Stimulated activated effector memory CD8-positive, alpha-beta T cell treated with anti-CD3 and anti-CD28 coated beads, Interleukin-12 subunit alpha, Interleukin-12 subunit beta, amount 100 ng/mL, for 72 hours (primary cell): ENCODE results near the gene MAP7.
A peak's percentile ranks its signal among the peaks of the same experiment; 100 is the strongest.

Source experiments
- ATAC-seq: fragments of 150-1000 bp; cut with Tn5 transposase; 2 replicates; pipeline ENCODE4 v1.10.0; 2021
- DNase-seq, 2 donors: peaks; one replicate each; pipeline ENCODE4 v3.0.0; 2021 to 2022; ENCODE audit warnings: low spot score in 2 of 2
- H3K27ac Mint-ChIP-seq: one replicate; pipeline ENCODE4 v1.8.0; 2022; ENCODE audit warnings: mild to moderate bottlenecking, mixed read lengths
- H3K36me3 Mint-ChIP-seq: one replicate; pipeline ENCODE4 v1.8.0; 2022; ENCODE audit warnings: mild to moderate bottlenecking, mixed read lengths
- H3K4me1 Mint-ChIP-seq: one replicate; pipeline ENCODE4 v1.8.0; 2022; ENCODE audit warnings: mixed read lengths
- H3K4me3 Mint-ChIP-seq: one replicate; pipeline ENCODE4 v1.8.0; 2022; ENCODE audit warnings: mild to moderate bottlenecking, mixed read lengths
- H3K9me3 Mint-ChIP-seq: one replicate; pipeline ENCODE4 v1.8.0; 2022; ENCODE audit warnings: mixed read lengths

Gene MAP7

DNA sequence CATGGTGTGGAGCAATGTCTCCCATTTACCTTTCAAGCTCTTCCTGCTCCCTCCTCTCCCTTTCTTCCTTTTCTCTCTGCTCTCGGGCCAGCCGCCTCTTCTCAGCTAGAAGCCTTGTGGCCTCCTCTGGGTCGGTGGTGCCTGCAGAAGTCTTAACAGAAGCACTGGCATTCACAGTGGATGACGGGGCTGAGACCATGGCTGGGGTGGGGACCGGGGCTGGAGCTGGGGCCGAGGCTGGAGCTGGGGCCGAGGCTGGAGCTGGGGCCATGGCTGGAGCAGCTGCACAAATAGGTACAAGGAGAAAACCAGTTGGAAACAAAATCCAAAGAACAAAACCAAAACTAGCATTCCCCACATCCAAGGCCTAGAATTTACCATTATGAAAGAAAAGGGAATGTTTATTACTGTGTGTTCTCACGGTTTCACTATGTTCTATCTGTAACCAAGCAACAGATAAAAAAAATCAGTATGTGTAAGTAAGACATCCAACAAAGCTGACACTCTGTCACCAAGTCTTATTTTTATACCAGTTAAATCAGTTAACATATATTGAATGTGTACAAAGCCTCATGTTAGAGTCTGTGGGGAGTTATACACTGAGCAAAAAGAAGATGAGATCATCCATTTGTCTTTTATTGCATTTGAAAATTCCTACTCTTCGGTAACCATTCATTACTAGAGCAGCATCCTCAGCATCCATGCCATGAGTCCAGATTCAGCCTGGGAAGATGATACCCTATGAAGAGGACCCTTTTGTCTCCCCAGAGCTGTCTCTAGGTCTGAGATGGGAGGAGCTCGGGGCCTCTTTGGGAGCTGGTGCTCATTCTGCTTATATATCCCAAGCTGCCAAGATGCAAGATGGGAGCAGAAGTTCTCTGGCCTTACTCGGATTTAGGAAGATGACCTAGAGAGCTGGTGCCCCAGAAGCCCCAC is 187.5 kb downstream of the MAP7 start:
- no peak overlapping the region for H3K4me3 Mint-ChIP-seq
- no peak overlapping the region for H3K27ac Mint-ChIP-seq
- no peaks in the 10 kb centered on the region for H3K36me3 Mint-ChIP-seq
- no peak for DNase-seq
- no peak for ATAC-seq
- H3K9me3 Mint-ChIP-seq: no peaks in the 10 kb centered on the region
- peaks cover 8% of the 10 kb centered on the region for H3K4me1 Mint-ChIP-seq

DNA sequence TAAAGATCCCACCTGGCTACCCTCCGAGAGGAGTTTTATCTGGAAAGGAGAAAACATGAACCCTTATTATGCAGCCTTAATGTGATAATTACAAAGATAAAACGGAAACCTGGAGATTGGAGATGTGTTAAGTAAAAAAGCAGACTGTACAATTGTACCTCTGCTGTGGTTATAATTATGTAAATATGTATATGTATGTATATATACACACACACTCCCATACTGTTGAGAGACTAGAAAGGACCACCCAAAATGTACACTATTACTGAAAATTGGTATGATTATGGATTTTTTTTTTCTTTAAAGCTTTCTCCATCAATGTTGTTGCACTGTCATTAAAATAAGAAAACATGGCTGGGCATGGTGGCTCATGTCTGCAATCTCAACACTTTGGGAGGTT is 188.4 kb downstream of the MAP7 start:
- H3K36me3 Mint-ChIP-seq: no peaks in the 10 kb centered on the region
- DNase-seq: no peak
- H3K9me3 Mint-ChIP-seq: no peaks in the 10 kb centered on the region
- no peak overlapping the region for H3K4me3 Mint-ChIP-seq
- H3K27ac Mint-ChIP-seq: no peak overlapping the region
- ATAC-seq: no peak
- peaks cover 8% of the 10 kb centered on the region for H3K4me1 Mint-ChIP-seq

DNA sequence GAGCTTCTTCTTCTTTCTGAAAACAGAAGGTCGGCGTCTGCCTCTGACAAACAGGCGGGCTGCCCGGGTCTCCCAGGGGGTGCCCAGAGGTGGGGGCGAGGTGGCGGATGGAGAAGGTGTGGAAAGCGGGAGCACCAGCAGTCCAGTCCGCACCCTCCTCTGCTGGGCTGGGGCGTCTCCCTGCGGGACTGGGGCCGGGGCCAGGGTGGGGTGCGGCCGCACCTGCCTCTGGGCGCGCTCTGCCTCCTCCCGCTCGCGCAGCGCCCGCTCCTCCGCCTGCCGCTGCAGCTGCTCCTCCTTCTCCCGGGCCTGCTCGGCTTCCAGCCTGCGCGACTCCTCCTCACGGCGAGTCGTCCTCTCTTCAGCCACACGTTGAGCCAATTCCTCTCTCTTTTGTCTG is 189.4 kb downstream of the MAP7 start:
- Mint-ChIP-seq H3K27ac (no peak overlapping the region), H3K4me1 (peaks cover 2% of the 10 kb centered on the region), H3K9me3 (no peaks in the 10 kb centered on the region), H3K36me3 (no peaks in the 10 kb centered on the region), H3K4me3 (no peak overlapping the region)
- DNase-seq: no peak
- ATAC-seq: no peak

DNA sequence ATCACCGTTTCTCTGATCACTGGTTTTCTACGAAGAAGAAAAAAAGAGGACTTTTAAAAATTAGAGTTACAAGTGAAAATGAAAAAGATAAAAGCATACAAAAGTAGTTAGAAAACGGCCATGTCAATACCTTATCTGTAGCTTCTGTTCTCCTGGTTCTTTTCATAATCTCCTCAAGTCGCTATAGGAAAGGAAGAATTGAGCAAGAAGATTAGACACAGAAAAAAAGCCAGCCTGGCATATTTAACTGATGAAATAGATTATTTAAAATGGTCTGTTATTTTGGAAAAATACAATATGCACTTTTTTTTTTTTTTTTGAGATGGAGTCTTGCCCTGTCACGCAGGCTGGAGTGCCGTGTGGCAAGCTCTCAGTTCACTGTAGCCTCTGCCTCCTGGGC is 190.4 kb downstream of the MAP7 start:
- Mint-ChIP-seq H3K4me3 (no peak overlapping the region), H3K36me3 (no peaks in the 10 kb centered on the region), H3K9me3 (no peaks in the 10 kb centered on the region), H3K27ac (no peak overlapping the region), H3K4me1 (no peaks in the 10 kb centered on the region)
- DNase-seq (no peak), ATAC-seq (no peak)

DNA sequence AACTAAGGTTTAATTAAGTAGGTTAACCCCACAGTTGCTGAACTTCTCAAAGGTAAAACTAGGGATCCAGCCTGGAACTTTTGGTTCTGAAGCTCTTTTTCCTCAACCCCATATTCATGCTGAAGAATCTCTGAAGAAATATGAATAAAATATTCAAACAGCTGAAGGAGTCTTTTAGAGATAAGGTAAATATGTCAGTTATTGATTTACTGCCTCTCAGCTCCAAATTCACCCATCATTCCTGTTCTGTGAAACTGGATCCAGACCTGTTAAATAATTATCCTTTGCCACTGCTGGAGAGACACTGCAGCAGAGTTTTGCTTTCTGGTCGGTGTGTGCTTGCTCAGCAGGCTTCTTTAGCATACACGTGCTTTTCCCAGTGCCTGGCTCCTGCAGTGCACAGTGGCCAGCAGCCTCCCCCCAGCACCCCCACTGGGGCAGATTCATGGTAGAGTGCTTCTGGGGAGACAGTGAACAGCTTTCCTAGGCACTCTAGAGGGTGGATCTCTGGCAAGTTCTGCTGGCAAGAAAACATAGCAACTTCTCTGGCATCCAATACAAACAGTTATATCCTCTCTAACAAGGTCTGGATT is 198.6 kb downstream of the MAP7 start:
- Mint-ChIP-seq H3K36me3 (no peaks in the 10 kb centered on the region), H3K27ac (no peak overlapping the region), H3K4me3 (no peak overlapping the region), H3K4me1 (no peaks in the 10 kb centered on the region), H3K9me3 (no peaks in the 10 kb centered on the region)
- no peak for DNase-seq
- no peak for ATAC-seq

DNA sequence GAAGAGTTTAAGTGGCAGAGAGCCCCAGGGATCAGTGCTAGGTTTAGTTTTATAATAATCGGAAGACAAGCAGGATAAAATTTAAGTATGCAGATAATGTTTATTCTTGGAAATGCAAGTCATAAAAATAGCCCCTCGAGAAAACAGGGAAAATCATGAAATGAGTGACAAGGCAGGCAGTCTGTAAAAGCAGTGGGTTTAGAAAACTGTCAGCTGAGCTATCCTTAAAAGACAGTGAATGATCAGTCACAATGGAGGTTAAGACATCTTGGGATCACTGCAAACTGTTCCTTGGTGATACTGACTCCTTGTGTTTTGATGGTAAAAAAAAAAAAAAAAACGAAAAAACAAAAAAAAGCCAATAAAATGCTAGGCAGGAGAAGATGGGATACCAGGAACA is 199.3 kb downstream of the MAP7 start:
- no peaks in the 10 kb centered on the region for H3K36me3 Mint-ChIP-seq
- H3K4me3 Mint-ChIP-seq: no peak overlapping the region
- H3K4me1 Mint-ChIP-seq: no peaks in the 10 kb centered on the region
- ATAC-seq (no peak), DNase-seq (no peak)
- no peak overlapping the region for H3K27ac Mint-ChIP-seq
- H3K9me3 Mint-ChIP-seq: no peaks in the 10 kb centered on the region

DNA sequence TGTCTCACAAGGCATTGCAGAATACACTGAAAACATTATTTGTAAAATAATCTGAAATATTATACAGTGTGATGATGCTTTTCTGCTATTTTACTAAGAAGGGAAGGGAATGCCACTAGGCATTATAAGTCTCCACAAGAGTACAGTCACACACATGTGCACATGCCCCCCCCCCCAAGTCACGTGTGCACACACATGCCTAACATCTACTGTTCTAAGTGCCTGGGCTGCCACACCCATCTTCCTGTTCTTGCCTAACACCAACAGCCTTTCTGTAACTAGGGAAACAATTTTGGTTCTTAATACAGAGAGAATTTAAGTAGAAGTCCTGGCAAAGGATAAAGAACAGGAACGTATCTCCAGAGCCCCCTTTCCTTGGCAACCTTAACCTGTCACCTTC is 202.4 kb downstream of the MAP7 start:
- H3K27ac Mint-ChIP-seq: no peak overlapping the region
- no peaks in the 10 kb centered on the region for H3K9me3 Mint-ChIP-seq
- H3K4me1 Mint-ChIP-seq: no peaks in the 10 kb centered on the region
- H3K4me3 Mint-ChIP-seq: no peak overlapping the region
- ATAC-seq: no peak
- no peak for DNase-seq
- H3K36me3 Mint-ChIP-seq: no peaks in the 10 kb centered on the region

DNA sequence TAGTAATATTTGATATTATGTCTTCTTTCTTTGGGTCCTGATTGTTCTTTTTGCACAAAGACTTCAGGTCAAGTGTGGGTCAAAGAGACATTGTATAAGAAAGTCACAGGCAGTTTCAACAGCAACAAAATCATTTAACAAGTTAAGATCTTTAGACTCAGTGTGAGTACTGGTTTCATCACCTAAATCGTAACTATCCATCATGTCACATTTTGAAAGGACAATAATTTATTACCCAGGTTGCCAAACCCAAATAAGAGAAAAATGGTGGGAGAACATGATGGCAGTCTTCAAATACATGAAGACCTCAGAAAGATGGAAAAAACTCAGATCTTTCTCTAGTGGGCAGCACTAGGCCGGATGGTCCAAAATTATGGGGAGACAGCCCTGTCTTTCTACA is 205.1 kb downstream of the MAP7 start:
- H3K4me3 Mint-ChIP-seq: no peak overlapping the region
- no peaks in the 10 kb centered on the region for H3K36me3 Mint-ChIP-seq
- no peak overlapping the region for H3K27ac Mint-ChIP-seq
- DNase-seq (no peak), ATAC-seq (no peak)
- H3K9me3 Mint-ChIP-seq: no peaks in the 10 kb centered on the region
- H3K4me1 Mint-ChIP-seq: no peaks in the 10 kb centered on the region

DNA sequence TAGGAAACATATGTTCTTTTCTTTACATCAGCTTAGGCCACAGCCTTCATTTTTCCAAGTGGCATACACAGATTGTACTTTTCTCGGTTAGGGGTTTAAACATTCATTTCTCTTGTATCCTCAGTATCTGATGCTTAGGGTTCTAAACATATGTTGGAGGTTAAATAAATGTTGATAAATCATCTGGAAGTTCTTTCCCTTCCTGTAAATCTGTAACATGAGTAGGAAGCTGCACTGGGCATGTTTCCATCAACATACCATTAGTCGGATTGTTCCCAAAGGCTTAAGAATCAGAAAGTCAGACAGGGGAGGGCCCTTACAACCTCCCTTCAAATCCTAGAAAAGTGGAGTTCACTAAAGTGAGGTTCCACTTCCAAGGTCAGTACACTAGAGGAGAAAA is 205.8 kb downstream of the MAP7 start:
- Mint-ChIP-seq H3K4me3 (no peak overlapping the region), H3K9me3 (no peaks in the 10 kb centered on the region), H3K36me3 (no peaks in the 10 kb centered on the region), H3K4me1 (no peaks in the 10 kb centered on the region), H3K27ac (no peak overlapping the region)
- ATAC-seq (no peak), DNase-seq (no peak)

DNA sequence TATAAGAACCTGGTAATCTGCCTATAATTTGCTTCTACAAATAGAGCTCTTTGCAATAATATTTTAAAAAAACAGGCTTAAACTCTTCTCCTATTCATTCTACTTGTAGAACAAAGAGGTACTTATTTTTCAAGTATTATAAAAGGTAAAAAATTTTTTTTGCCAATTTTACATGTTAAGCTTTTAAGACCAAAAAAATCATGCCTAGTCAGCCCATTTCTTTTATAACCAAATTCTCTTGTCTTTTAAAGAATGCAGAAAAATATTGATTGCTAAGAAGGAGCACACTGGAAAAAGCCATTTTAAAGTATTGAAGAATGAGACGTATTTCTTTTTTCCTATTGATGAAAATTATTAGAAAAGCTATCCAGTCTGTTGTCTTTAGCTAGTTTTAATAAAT is 206.5 kb downstream of the MAP7 start:
- Mint-ChIP-seq H3K4me3 (no peak overlapping the region), H3K9me3 (no peaks in the 10 kb centered on the region)

DNA sequence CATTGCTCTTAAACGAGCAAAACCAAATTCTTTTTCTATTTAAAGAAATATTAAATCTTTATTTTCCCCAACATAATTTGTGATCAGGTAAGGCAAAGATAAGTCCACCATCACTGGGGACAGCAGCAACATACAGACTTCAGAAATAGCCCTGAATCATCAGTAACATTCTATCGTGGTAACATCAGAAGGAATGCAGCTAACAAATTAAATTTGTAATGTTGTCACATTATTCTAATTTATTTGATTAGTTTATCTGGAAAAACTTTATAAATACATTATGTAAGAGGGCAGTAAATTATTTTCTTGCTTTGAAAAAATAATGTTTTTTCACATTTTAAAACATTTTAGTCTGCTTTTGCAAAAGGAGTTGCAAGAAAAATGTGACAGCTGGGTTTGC is 206.9 kb downstream of the MAP7 start:
- H3K27ac Mint-ChIP-seq: no peak overlapping the region
- no peaks in the 10 kb centered on the region for H3K9me3 Mint-ChIP-seq
- no peaks in the 10 kb centered on the region for H3K36me3 Mint-ChIP-seq
- H3K4me1 Mint-ChIP-seq: no peaks in the 10 kb centered on the region
- no peak overlapping the region for H3K4me3 Mint-ChIP-seq
- DNase-seq (no peak), ATAC-seq (no peak)

More for the DNA sequence above, 206.5 kb downstream of the MAP7 start:
- Mint-ChIP-seq H3K27ac (no peak overlapping the region), H3K4me1 (no peaks in the 10 kb centered on the region), H3K36me3 (no peaks in the 10 kb centered on the region)
- DNase-seq (no peak), ATAC-seq (no peak)

DNA sequence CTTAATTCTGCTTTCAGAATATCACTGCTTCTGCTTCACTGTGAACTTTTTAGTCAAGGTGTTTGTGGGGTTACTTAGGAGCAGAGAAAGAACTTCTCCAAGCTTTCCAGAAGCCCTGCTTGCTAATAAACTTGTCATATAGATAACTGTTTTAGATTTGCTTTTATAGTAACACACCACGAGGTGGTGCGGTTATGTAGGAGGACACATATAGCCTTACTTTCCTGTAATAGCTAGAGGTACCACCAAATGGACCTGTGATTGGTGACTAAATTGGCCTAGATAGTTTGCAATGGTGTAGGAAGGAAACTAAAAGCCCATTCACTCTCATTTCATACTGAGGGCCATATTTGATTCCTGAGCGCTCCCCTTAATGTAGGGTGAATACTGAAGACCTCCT is 208.3 kb downstream of the MAP7 start:
- DNase-seq: no peak

DNA sequence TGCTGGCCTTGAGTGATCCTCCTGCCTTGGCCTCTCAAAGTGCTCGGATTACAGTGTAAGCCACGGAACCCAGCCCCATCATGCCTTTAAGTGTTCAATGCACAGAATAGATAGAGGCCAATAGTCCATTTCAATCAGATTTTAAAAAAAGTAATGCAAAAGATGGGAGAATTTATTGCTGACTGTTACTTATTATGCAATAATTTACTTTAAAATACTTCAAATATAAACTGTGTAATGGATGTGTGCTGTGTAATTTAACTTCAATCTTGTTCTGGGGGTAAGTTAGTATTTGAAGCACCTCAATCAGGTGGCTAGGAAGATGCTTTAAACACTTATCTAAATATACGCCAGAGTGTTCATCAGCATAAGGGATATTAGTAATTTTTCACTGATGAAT is 208.9 kb downstream of the MAP7 start:
- no peak overlapping the region for H3K27ac Mint-ChIP-seq
- no peaks in the 10 kb centered on the region for H3K9me3 Mint-ChIP-seq
- no peak for DNase-seq
- H3K36me3 Mint-ChIP-seq: no peaks in the 10 kb centered on the region
- no peaks in the 10 kb centered on the region for H3K4me1 Mint-ChIP-seq
- ATAC-seq: no peak
- no peak overlapping the region for H3K4me3 Mint-ChIP-seq

More for the DNA sequence above, 208.3 kb downstream of the MAP7 start:
- H3K9me3 Mint-ChIP-seq: no peaks in the 10 kb centered on the region
- ATAC-seq: no peak
- no peaks in the 10 kb centered on the region for H3K36me3 Mint-ChIP-seq
- H3K4me1 Mint-ChIP-seq: no peaks in the 10 kb centered on the region
- no peak overlapping the region for H3K27ac Mint-ChIP-seq
- H3K4me3 Mint-ChIP-seq: no peak overlapping the region

DNA sequence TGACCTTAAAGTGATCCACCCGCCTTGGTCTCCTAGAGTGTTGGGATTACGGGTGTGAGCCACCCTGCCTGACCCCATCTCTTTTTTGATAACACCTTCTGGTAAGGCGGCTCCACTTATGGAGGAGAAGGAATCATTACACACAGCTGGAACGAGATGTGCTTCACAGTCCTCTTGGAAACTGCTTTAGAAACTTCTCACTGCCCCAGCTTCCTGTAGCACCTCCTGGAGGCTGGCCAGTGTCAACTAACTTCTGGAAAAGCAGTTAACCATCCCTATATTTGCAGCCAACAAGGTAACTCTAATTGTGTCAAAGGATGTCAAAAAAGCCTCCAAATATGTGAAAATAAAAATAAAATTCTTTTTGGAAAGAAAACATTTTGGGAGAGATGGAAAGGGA is 211.7 kb downstream of the MAP7 start:
- Mint-ChIP-seq H3K27ac (no peak overlapping the region), H3K4me3 (no peak overlapping the region), H3K4me1 (no peaks in the 10 kb centered on the region), H3K9me3 (no peaks in the 10 kb centered on the region), H3K36me3 (no peaks in the 10 kb centered on the region)
- no peak for DNase-seq
- ATAC-seq: no peak

DNA sequence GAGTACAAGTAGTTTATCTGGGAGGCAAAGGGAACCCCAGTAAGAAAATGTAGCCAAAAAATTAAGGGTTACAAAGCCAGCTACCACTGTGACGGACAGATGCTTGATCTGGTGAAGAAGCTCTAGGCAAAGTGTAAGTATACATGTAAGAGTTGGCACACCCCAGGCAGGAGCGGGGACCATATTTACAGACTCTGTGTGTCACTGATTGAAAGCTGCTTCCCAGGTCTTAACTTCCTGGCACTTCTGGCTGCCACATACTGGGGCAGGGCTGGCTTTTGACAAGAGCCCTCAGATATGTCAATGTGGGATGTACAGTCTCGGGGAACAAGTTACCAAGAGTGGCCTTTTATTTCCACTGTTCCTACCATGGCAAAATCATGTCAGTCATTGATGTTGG is 212.6 kb downstream of the MAP7 start:
- Mint-ChIP-seq H3K36me3 (no peaks in the 10 kb centered on the region), H3K4me3 (no peak overlapping the region), H3K27ac (no peak overlapping the region), H3K9me3 (no peaks in the 10 kb centered on the region), H3K4me1 (no peaks in the 10 kb centered on the region)
- ATAC-seq (peak; percentile 16), DNase-seq (no peak)

DNA sequence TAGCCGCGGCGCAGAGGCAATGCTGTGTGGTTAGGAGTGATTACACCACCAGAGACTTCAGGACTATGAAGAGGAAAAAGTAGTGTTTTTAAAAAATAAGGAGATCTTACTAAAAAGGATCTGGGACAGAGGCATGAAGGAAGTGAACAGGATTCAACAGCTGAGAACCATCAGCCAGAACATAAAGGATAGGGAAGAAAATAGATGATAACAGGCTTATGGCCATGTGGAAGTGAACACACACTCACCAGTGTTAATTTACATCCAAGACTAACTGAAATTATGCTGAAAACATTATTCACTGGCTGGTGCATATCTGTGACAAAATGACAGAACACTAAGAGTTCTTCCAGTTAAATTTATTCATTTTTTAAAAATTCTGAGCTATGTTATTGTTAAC is 213.1 kb downstream of the MAP7 start:
- DNase-seq: no peak
- Mint-ChIP-seq H3K9me3 (no peaks in the 10 kb centered on the region), H3K36me3 (no peaks in the 10 kb centered on the region), H3K27ac (no peak overlapping the region), H3K4me3 (no peak overlapping the region), H3K4me1 (no peaks in the 10 kb centered on the region)
- ATAC-seq: no peak
